Measurements from ENCODE around the gene RASGEF1C. TPM values are rescaled to one million over a fixed set of nuclear protein-coding genes. Genes with fewer than 3 reads are reported as not detected.
A peak's percentile ranks its signal among the peaks of the same experiment; 100 is the strongest.

The RASGEF1C gene
- total RNA-seq, 3 donors from 2014 or later = 0.73 TPM; not detected in 2

DNA sequence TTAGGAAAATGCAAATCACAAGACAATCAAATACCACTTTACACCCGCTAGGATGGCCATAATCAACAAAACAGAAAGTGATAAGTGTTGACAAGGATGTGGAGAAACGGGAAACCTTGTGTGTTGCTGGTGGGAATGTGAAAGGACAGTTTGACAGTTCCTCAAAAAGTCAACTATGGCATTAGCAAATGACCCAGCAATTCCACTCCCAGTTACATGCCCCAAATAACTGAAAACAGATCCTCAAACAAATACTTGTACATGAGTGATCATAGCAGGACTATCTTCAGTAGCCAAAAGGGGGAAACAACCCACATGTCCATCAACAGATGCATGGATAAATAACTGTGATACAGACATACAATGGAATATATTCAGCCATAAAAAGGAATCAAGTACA is 21.2 kb downstream of the RASGEF1C start:
- no peak for DNase-seq (ENCODE audit: low spot score in 2 of 2)
- H3K27me3 ChIP-seq = no peaks in the 10 kb centered on the region
- intact Hi-C loops (cut with DNase I; ENCODE audit: low total_unique reads) = no loop called here

DNA sequence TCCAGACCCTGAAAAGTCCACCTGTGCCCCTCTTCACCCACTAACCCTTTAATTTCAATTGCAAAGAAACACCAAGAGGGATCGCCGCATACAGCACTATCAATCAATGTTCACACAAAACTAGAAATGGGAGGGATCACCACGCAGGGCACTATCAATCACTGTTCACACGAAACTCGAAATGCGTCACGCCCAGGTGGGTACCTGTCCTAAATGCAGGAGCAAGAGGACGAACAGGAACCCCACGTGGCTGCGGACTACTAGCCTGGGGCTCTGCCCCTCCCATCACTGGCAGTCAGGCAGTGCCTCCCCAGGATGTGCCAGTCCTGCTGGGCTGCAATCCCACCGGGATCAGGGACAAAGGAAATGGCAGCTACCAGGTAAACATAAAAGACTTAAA is 28.2 kb downstream of the RASGEF1C start:
- Histone ChIP-seq H3K27me3 (no peaks in the 10 kb centered on the region), H3K4me1 (no peaks in the 10 kb centered on the region), H3K36me3 (no peaks in the 10 kb centered on the region), H3K9me3 (no peaks in the 10 kb centered on the region), H3K27ac (no peak overlapping the region), H3K4me3 (no peak overlapping the region)
- intact Hi-C loops (cut with DNase I; ENCODE audit: low total_unique reads) = no loop called here
- peak in 1 of 2 donors; percentile 14 for DNase-seq (ENCODE audit: low spot score in 2 of 2)
- TF ChIP-seq POLR2A (IDR thresholded peaks at IDR 0.05) (no peak), POLR2AphosphoS5 (IDR thresholded peaks at IDR 0.05) (no peak)
- TF ChIP-seq, protein P1, sequence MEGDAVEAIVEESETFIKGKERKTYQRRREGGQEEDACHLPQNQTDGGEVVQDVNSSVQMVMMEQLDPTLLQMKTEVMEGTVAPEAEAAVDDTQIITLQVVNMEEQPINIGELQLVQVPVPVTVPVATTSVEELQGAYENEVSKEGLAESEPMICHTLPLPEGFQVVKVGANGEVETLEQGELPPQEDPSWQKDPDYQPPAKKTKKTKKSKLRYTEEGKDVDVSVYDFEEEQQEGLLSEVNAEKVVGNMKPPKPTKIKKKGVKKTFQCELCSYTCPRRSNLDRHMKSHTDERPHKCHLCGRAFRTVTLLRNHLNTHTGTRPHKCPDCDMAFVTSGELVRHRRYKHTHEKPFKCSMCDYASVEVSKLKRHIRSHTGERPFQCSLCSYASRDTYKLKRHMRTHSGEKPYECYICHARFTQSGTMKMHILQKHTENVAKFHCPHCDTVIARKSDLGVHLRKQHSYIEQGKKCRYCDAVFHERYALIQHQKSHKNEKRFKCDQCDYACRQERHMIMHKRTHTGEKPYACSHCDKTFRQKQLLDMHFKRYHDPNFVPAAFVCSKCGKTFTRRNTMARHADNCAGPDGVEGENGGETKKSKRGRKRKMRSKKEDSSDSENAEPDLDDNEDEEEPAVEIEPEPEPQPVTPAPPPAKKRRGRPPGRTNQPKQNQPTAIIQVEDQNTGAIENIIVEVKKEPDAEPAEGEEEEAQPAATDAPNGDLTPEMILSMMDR (IDR thresholded peaks at IDR 0.05) = no peak

More for the DNA sequence above, 21.2 kb downstream of the RASGEF1C start:
- TF ChIP-seq, protein P1 (IDR thresholded peaks at IDR 0.05) = no peak
- TF ChIP-seq POLR2A (IDR thresholded peaks at IDR 0.05) (no peak), POLR2AphosphoS5 (IDR thresholded peaks at IDR 0.05) (no peak)
- Histone ChIP-seq H3K9me3 (peaks cover 0 to 21% of the 10 kb centered on the region in 2 donors), H3K36me3 (no peaks in the 10 kb centered on the region), H3K4me3 (no peak overlapping the region), H3K27ac (no peak overlapping the region), H3K4me1 (no peaks in the 10 kb centered on the region)

DNA sequence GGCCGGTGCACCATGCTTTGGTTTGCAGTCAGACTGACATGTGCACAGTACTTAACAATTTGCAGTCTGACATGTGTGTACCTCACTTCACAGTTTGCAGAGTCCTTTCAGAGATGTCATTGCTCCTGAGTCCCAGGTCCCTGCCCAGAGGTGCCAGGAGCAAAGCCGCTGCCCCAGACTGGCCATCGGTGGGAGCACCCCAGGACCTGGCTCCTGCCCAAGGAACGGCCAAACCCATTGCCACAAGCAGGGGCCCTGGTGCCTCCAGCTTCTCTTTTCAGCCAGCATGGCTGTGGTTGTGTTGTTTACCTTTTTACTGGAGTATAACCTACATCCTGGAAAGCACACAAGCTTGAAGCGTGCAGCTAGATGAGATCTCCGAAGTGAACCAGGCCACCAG is 28.6 kb downstream of the RASGEF1C start:
- DNase-seq (ENCODE audit: low spot score in 2 of 2) = peak in 1 of 2 donors; percentile 6
- Histone ChIP-seq H3K36me3 (no peaks in the 10 kb centered on the region), H3K4me3 (no peak overlapping the region), H3K27me3 (no peaks in the 10 kb centered on the region), H3K27ac (no peak overlapping the region), H3K4me1 (no peaks in the 10 kb centered on the region), H3K9me3 (no peaks in the 10 kb centered on the region)
- TF ChIP-seq POLR2A (IDR thresholded peaks at IDR 0.05) (no peak), POLR2AphosphoS5 (IDR thresholded peaks at IDR 0.05) (no peak)
- TF ChIP-seq, protein P1 (IDR thresholded peaks at IDR 0.05) = no peak
- intact Hi-C loops (cut with DNase I; ENCODE audit: low total_unique reads) = no loop called here

DNA sequence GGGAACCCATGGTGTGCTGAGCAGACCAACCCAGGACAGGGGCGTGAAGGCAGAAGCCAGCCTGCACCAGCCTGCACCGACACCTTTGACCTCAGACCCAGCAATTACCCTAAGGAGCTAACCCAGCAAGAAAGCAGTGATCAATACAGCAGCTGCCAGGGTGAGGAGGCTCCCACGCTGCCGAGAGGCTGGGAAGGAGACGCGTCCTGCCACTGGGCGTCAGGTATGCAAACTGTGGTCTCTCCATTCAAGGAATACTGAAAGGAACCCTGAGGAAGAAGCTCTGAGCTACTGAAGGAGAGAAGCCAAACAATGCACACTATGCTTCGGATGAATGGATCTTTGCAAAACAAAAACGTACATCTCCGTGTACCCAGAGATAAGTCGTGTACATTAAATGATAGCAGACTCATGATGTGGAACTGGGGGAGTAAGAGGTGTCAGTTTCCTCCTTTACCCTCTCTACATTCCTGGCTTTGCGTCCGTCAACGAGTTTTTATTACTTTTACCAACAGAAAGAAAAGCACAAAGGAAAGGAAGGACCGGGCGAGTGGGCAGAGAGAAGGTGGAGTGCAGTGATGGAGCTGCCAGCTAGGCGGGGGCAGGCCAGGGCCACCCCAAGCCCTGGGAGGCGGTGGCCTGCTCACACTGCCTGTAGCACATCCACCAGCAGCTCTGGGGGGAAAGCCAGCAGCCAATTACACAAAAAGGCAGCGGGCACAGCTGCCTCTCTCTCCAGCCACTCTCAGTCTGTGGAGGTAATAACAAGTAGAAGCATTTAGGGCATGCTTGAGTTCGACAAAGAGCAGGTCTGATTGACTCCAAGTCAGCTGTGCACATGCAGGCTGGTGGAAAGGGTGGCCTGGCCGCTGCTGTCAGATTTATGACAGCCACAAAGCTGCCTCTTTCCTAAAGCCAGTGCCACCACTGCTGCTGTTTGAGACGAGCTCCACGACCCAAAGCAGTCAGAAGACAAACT is 29.3 kb downstream of the RASGEF1C start:
- no peak for DNase-seq (ENCODE audit: low spot score in 2 of 2)
- no peak overlapping the region for H3K4me3 ChIP-seq
- no peaks in the 10 kb centered on the region for H3K4me1 ChIP-seq
- intact Hi-C loops (cut with DNase I; ENCODE audit: low total_unique reads) = no loop called here
- H3K27ac ChIP-seq = no peak overlapping the region
- TF ChIP-seq POLR2A (IDR thresholded peaks at IDR 0.05) (no peak), POLR2AphosphoS5 (IDR thresholded peaks at IDR 0.05) (no peak)
- TF ChIP-seq, protein P1 (IDR thresholded peaks at IDR 0.05) = no peak
- no peaks in the 10 kb centered on the region for H3K36me3 ChIP-seq
- no peaks in the 10 kb centered on the region for H3K9me3 ChIP-seq
- no peaks in the 10 kb centered on the region for H3K27me3 ChIP-seq
